T47D (cell line): Measurements from ENCODE around the gene FNDC3B.

ENCODE experiments used
- DNase-seq, 2 experiments: peaks; one replicate each; pipeline versions ENCODE4 v3.0.0 to v3.0.0-alpha.2; 2011 to 2012; ENCODE audit warnings: low read depth in 1 of 2, low spot score in 1 of 2
- JUND ChIP-seq: IDR thresholded peaks from 2 replicates; pipeline ENCODE4 v1.6.1; 2012; ENCODE audit warnings: low read depth
- in situ Hi-C: cut with HindIII; loops from 2 replicates; pipeline ENCODE4 v1.10.0; 2016; ENCODE audit warnings: low sequenced_read_pairs, low pct_unique_long_range_greater_than_20kb

Gene FNDC3B

DNA sequence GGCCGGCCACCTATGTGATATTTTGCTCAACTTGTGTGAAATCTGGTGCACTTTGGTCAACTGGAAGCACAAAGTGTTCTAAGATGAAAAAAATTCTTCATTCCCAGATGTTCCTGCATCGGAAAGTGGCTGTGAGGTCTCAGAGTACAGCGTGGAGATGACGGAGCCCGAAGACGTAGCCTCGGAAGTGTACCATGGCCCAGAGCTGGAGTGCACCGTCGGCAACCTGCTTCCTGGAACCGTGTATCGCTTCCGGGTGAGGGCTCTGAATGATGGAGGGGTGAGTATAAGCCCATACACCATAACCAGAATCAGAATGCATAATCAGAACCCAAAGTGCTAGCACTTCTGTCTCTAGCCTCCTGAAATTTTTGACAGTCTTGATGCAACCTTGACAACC is 304.6 kb downstream of the FNDC3B start:
- in situ Hi-C loops: no loop called here
- no peak for TF ChIP-seq JUND
- no peak for DNase-seq

DNA sequence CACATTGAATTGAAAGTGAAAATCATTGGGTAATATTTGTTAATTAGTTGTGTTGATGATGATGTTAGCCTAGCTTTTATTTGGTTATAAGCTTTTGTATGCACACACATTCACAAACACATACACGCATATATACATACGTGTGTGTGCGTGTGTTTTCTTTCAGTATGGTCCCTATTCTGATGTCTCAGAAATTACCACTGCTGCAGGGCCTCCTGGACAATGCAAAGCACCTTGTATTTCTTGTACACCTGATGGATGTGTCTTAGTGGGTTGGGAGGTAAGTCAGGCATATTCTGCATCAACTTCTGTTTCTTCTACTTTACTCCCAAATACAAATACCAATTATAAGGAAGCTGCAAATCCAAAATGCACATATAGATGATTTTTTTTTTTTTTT is 306.8 kb downstream of the FNDC3B start:
- TF ChIP-seq JUND: no peak
- DNase-seq: no peak
- in situ Hi-C loops: no loop called here

DNA sequence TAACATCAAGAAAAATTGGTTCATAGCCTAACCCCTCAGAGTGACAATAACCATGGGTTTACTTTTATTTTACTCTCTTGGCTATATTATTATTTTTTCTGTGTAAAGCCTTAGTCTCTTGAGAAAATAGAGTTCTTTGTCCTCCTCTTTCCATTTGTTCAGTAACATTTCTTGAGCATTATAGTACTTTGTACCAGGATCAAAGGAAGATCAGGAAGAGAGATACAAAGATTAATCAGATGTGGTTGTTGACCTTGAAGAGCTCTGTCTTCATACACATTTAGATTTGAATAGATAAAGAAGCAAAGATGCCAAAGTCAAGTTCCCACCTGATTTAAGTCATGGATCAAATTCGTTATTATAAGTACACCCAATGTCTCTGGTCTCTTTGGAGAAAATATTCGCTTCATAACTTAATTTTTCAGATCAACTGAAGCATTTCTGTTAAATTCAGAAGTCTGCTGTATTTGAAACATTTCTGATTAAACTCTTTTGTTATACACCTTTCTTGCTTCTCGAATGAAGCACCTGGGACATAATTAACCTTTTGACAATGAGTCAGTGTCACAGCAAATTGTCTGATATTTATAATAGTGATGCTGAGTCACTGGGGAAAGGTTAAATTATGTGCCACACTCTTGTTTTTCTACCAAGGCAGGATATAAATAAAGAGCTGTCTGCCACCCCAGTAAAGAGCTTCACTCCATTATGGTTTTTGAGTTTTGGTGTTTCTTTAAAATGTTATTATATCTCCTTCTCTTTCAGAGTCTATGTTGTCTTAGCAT is 308.7 kb downstream of the FNDC3B start:
- no peak for TF ChIP-seq JUND
- in situ Hi-C loops: no loop called here
- DNase-seq: no peak

DNA sequence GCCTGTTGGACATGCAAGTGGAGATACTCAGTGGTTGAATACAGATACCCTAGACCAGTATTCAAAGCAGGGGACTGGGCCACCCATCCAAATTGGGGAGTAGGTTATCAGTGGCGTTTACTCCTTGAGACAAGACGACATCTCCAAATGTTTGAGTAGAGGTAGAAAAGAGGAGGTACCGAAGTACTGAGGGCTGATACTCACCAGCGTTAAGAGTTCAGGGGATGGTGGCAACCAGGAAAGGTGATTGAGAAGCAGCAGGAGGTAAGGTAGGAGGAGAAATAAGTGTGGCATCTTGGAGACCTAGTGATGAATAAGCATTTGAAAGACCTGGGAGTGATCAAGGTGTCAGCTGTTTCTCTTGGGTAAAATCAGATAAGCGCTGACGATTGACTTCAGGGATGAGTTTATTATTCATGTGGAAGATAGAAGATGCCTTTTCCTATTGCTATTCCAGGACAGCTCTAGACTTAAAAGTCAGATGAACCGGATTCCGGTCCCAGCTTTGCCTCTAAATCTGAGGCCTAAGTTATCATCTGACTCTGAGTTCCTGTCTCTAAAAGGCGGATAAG is 312.6 kb downstream of the FNDC3B start:
- no peak for DNase-seq
- in situ Hi-C loops: no loop called here
- no peak for TF ChIP-seq JUND

DNA sequence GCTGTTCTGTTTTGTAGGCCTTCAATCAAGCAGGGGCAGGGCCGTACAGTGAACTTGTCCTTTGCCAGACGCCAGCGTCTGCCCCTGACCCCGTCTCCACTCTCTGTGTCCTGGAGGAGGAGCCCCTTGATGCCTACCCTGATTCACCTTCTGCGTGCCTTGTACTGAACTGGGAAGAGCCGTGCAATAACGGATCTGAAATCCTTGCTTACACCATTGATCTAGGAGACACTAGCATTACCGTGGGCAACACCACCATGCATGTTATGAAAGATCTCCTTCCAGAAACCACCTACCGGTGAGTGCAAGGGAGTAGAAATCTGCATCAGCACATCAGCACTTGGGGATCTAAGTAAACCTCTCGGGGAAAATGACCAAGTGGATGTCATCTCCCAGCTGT is 313.4 kb downstream of the FNDC3B start:
- in situ Hi-C loops: no loop called here
- DNase-seq: no peak
- TF ChIP-seq JUND: no peak

DNA sequence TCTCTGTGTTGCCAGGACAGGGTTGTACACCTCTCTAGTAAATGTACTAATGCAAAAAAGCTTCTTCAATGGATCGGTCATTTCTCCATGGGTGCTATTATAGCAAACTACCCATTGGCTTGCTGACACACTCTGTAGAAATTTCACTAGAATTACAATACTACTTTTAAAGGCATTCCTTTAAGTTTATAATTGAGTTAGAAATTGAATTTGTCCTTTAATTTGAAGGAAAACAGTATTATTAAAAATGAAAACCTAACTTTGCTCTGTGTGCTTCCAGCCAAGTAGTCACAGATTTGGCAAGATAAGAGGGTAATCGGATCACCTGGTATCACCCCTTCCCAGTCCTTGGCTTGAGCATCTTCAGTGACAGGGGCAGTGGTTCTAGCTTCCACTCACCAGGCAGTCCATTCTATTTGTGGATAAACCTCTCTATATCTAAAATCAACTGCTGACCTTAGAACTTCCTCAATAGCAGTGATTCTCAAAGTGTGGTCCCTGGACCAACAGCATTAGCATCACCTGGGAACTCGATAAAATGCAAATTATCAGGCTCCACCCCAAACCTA is 315.6 kb downstream of the FNDC3B start:
- DNase-seq: no peak
- in situ Hi-C loops: no loop called here
- TF ChIP-seq JUND: no peak

DNA sequence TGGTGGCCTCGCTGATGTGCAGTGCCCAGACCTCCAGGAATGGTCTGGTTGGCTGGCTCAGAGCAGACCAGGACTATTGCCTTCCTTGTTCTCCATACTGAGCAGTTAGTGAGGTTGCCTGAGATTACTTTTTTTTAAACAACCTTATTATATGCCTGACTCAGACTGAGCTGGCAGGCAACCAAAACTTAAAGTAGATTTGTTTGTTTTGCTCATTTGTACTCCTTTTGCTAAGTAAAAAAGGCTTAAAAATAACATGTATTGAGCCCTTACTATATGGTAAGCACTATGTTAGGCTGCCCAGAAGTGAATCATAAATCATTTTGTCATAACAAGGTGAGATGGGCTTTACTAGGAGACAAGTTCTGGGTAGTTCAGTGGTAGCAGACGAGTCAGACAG is 316.5 kb downstream of the FNDC3B start:
- TF ChIP-seq JUND: no peak
- in situ Hi-C loops: no loop called here
- DNase-seq: peak in 1 of 2 experiments; percentile 19

DNA sequence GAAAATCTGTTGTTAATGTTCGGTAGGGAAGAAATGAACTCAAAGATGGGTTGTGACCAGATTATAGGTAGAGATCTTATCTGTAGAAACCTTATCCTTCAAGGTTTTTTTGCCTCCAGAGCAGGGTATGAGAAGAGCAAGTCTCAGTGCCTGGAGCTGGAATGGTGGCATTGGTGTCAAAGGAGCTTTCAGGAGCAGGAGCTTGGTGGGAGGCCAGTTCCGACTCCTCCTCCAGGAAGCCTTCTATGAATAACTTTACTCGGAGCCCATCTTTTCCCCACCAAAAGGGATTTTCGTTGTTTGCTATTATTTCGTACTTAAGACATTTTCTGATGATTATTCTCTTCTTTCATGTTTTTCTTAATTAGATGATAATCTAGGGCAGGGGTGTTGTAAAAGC is 317.0 kb downstream of the FNDC3B start:
- DNase-seq: no peak
- in situ Hi-C loops: no loop called here
- TF ChIP-seq JUND: no peak

DNA sequence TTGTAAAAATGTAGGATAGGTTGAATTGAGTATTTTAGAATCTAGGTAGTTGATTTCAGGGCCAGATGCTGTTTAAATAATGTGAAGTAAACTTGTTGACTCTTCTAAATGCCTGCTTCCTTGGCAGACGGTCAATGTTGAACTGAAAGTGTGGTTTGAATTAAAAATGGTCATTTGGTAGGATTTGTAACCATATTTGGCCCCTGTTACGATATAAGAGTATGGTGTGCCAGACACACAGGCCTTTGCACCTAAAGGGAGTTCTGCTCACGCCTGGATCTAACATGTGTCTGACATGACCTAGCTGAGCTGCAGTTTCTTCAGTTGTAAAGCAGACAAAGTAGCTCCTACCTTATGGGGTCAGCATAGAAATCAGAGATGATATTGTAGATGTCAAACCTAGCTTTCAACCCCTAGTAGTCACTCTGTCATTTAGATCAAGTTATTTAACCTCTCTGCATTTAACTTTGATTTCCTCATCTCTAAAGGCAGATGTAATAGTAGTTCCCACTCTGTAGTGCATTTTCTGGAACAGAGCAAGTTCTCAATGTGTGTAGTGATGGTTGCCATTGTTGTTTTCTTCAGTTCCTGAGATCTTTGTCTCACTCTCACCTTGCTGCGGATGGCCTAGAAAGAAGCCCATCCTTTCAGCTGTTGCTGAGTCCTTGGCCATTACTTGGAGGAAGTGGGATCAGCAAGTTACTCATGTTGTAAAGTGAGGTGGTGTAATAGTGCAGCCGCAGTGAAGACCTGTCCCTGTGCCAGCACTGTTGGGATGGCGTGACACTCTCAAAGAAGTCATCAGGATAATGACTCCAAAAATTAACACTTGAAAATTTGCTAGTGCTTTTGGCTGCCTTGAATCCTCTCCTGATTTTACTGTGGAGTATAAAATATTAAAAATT is 318.7 kb downstream of the FNDC3B start:
- DNase-seq: no peak
- in situ Hi-C loops: no loop called here
- TF ChIP-seq JUND: no peak

DNA sequence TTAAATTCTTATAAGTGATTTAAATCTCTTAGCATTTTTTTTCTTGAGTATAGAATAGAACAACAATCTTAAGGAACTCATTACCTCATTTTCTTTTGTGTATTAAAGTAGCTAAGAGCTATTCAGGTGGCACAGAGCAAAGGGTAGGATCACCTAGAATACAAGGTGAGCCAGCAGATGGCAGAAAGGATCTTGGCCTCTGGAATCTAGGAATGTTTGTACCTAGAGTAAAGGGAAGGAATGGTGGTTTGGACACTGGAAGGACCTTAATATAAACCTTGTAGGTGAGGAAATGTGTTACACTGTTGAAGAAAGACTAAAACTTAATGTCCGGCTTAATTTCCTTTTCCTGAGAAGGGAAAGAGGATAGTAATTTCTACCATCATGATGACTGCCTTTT is 319.9 kb downstream of the FNDC3B start:
- in situ Hi-C loops: no loop called here
- DNase-seq: peak in 1 of 2 experiments; percentile 74
- no peak for TF ChIP-seq JUND

DNA sequence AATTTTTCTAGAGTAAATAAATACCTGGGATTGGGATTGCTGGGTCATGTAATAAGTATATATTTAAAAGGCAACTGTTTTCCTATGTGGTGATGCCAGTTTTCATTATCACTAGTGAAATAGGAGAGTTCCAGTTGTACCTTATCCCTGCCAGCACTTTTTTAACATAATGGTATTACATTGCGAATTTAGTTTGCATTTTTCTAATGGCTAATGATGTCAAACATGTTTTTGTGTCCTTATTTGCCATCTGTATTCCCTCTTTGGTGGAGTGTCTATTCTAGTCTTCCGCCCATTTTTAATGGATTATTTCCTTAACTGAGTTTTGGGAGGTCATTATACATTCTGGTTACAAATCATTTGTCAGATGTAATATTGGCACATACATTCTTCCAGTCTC is 320.6 kb downstream of the FNDC3B start:
- DNase-seq: no peak
- TF ChIP-seq JUND: no peak
- in situ Hi-C loops: no loop called here

DNA sequence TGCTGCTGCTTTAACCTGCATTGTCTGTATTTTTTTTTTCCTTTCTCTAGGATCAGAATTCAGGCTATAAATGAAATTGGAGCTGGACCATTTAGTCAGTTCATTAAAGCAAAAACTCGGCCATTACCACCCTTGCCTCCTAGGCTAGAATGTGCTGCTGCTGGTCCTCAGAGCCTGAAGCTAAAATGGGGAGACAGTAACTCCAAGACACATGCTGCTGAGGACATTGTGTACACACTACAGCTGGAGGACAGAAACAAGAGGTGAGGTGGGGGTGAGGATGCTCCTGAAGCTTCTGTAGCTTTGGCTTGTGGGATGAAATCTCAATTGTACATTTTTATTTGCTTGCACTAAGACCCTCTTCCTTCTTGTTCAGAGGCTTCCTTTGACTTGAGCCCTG is 323.2 kb downstream of the FNDC3B start:
- no peak for DNase-seq
- in situ Hi-C loops: no loop called here
- TF ChIP-seq JUND: no peak
